Activated CD8-positive, alpha-beta T cell treated with anti-CD3 and anti-CD28 coated beads, Interleukin-2, amount 10 ng/mL, durations not matched to agents 7 days and 5 days (primary cell): ENCODE measurements around the gene CAMSAP2. TPM values are rescaled to one million over a fixed set of nuclear protein-coding genes. Genes with fewer than 3 reads are reported as not detected.

Experiments used
- ATAC-seq: fragments of 150-1000 bp; cut with Tn5 transposase; one replicate; pipeline ENCODE4 v1.10.0; 2021; ENCODE audit warnings: moderate library complexity
- CTCF ChIA-PET: fragments of 350-600 bp; sonication (Branson Sonifier 250); formaldehyde crosslinking; loops from one replicate; lab custom pipeline; 2021; ENCODE audit warnings: antibody characterized with exemption; lab: Charles Lee
- POLR2A ChIA-PET: fragments of 350-600 bp; sonication (Branson Sonifier 250); formaldehyde crosslinking; loops from one replicate; lab custom pipeline; 2021; ENCODE audit warnings: antibody characterized with exemption; lab: Charles Lee
- DNase-seq: peaks from one replicate; pipeline ENCODE4 v3.0.0-alpha.2; 2020
- H3K27ac Mint-ChIP-seq: one replicate; pipeline ENCODE4 v1.8.0; 2021; ENCODE audit warnings: mild to moderate bottlenecking, mixed read lengths
- H3K27me3 Mint-ChIP-seq: one replicate; pipeline ENCODE4 v1.8.0; 2021; ENCODE audit warnings: low read depth, mixed read lengths
- H3K36me3 Mint-ChIP-seq: one replicate; pipeline ENCODE4 v1.8.0; 2021; ENCODE audit warnings: low read depth, mixed read lengths
- H3K4me1 Mint-ChIP-seq: one replicate; pipeline ENCODE4 v1.8.0; 2021; ENCODE audit warnings: low read depth, mixed read lengths
- H3K4me3 Mint-ChIP-seq: one replicate; pipeline ENCODE4 v1.8.0; 2021; ENCODE audit warnings: mild to moderate bottlenecking, mixed read lengths
- H3K9me3 Mint-ChIP-seq: one replicate; pipeline ENCODE4 v1.8.0; 2022; ENCODE audit warnings: mixed read lengths; ENCODE audit not compliant: insufficient read depth
- total RNA-seq, 2 experiments: library from RNA; stranded (reverse); gene quantifications; one replicate each; pipeline ENCODE4 v1.2.3, GENCODE V29; 2021

The CAMSAP2 gene
- total RNA-seq, 2 experiments from 2014 or later: 0.13 TPM; not detected in 1

DNA sequence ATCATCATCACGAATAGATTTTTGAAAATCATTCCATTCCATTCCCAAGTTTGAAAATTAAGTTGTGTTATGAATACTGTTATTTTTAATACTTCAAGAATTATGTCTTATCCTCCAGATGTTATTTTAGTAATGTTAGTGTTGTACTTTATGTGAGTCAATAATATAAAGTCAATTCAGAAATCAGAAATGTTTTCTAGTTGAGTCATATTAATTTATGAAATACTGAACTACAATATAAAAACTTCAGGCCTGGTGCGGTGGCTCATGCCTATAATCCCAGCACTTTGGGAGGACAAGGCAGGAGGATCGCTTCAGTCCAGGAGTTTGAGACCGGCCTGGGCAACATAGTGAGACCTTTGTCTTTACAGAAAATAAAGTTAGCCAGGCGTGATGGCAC lies 95.7 kb downstream of the CAMSAP2 start:
- ATAC-seq: no peak
- Mint-ChIP-seq H3K4me1 (no peaks in the 10 kb centered on the region), H3K27ac (no peak overlapping the region), H3K4me3 (no peak overlapping the region), H3K36me3 (no peaks in the 10 kb centered on the region), H3K27me3 (peaks cover 10% of the 10 kb centered on the region), H3K9me3 (no peaks in the 10 kb centered on the region)
- CTCF ChIA-PET: no interaction called here
- POLR2A ChIA-PET: no interaction called here
- DNase-seq: no peak

DNA sequence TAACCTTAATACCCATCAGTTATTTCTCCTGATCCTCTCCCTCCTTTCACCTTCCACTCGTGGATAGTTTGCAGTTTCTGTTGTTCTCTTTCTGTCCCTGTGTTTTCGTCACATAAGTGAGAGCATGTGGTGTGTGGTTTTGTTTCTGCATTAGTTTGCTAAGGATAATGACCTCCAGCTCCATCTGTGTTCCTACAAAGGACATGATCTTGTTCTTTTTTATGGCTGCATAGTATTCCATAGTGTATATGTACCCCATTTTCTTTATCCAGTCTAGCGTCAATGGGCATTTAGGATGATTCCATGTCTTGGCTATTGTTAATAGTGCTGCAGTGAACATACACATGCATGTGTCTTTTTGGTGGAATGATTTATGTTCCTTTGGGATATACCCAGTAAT lies 97.5 kb downstream of the CAMSAP2 start:
- no peaks in the 10 kb centered on the region for H3K36me3 Mint-ChIP-seq
- POLR2A ChIA-PET: no interaction called here
- ATAC-seq: no peak

DNA sequence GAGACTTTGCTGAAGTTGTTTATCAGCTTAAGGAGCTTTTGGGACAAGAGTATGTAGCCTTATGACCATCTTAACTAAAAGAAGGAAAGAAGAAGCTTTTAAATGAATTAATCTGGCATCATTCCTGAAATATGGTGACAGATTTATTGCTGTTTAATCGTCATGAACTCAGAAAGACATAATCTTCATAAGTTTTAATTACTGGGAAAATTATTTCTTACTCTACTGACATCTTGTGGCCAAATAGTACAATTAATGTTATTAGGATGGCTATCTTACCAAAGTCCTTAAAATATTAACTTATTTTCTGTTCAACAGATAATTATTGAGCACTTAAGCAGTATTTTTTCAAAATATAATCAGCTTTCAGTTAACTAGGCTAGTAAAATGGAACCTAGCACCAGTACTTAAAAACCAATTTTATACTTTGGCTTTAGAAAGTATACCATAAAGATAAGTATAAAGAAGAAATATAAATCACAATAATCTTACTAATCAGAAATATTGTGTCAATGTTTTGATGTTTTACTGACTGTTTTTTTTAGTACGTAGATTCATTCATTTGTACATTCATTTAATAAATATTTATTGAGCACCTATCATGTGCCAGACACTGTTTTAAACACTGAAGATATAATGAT lies 99.4 kb downstream of the CAMSAP2 start:
- Mint-ChIP-seq H3K36me3 (no peaks in the 10 kb centered on the region), H3K9me3 (no peaks in the 10 kb centered on the region), H3K4me1 (no peaks in the 10 kb centered on the region), H3K27ac (no peak overlapping the region), H3K27me3 (peaks cover 2% of the 10 kb centered on the region), H3K4me3 (no peak overlapping the region)
- ChIA-PET CTCF (interaction anchor here (0.6 to 1.7 kb wide), 4 partner anchors 13 to 235 kb away, joined by 3 to 4 read pairs (median 3); no protein-coding TSS in a partner anchor), POLR2A (no interaction called here)
- DNase-seq (no peak), ATAC-seq (no peak)

More for the DNA sequence above, 97.5 kb downstream of the CAMSAP2 start:
- H3K27ac Mint-ChIP-seq: no peak overlapping the region
- no peaks in the 10 kb centered on the region for H3K4me1 Mint-ChIP-seq
- H3K9me3 Mint-ChIP-seq: no peaks in the 10 kb centered on the region
- DNase-seq: no peak
- peaks cover 3% of the 10 kb centered on the region for H3K27me3 Mint-ChIP-seq
- CTCF ChIA-PET: no interaction called here
- H3K4me3 Mint-ChIP-seq: no peak overlapping the region

DNA sequence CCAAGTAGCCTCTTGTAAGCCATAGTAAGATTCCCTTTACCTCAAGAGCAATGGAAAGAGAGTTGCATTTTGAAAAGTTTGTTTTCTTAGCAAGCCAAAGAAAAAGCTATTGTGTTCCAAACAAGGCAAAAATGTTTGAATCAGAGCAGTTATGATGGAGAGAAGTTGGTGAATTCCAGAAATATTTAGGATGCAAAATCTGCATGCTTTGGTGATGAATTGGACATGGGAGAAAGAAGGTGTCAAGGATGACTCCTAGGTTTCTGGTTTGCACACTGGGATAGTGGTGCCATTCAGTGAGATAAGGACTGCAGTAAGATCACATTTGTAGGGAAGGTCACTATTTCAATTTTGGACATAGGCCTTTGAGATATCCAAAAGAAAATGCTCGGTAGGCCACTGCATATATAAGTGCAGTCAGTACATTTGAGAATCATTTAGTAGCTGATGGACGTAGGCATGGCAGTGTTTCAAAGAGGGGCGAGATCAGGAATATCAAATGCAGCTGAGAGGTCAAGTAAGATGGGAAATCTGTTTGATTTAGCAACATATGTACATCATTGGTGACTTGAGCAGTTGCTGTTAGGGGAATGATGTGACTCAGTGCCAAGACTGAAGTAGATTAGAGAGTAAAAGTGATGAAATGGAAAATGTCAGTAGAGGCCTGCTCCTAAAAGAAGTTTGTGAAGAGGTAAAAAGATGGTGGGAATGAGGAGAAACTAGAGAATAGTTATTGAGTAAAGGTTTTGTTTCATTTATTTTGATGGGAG lies 100.2 kb downstream of the CAMSAP2 start:
- H3K4me3 Mint-ChIP-seq: no peak overlapping the region
- H3K9me3 Mint-ChIP-seq: no peaks in the 10 kb centered on the region
- H3K4me1 Mint-ChIP-seq: no peaks in the 10 kb centered on the region
- ATAC-seq: no peak
- ChIA-PET CTCF (interaction anchor here (1.3 to 1.7 kb wide), 2 partner anchors 35 to 50 kb away, joined by 3 to 4 read pairs; no protein-coding TSS in a partner anchor), POLR2A (no interaction called here)
- peaks cover 2% of the 10 kb centered on the region for H3K27me3 Mint-ChIP-seq
- no peak overlapping the region for H3K27ac Mint-ChIP-seq
- no peak for DNase-seq
- H3K36me3 Mint-ChIP-seq: no peaks in the 10 kb centered on the region

- H3K27ac Mint-ChIP-seq: no peak overlapping the region
- POLR2A ChIA-PET: no interaction called here
- DNase-seq (no peak), ATAC-seq (no peak)
- H3K4me1 Mint-ChIP-seq: no peaks in the 10 kb centered on the region
- CTCF ChIA-PET: interaction anchor here (0.9 kb wide), 1 partner anchor 223 kb away, joined by 3 read pairs; no protein-coding TSS in a partner anchor
- H3K4me3 Mint-ChIP-seq: no peak overlapping the region
- H3K36me3 Mint-ChIP-seq: no peaks in the 10 kb centered on the region
- H3K27me3 Mint-ChIP-seq: no peaks in the 10 kb centered on the region
- no peaks in the 10 kb centered on the region for H3K9me3 Mint-ChIP-seq
Observed at GRCh38 chr1:200845360-200845759, 106.7 kb downstream of the CAMSAP2 start.

DNA sequence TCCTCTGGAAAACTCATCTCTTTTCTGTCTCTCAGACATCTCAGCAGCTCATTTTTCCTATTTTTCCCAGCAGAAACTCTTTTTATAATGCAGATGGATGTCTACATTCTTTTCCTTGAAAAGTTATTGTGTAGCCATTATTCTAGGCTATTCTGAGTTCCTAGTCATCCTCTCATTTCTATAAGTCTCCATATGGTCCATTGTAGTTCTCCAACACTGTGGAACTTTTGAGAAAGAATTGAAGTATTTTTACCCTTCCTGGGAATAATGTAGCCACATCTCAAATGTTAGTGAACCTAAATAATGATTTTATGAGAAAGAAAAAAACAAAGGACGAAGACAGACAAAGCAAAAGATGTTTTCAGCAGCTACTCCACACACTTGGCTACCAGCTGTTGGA lies 107.7 kb downstream of the CAMSAP2 start:
- Mint-ChIP-seq H3K9me3 (no peaks in the 10 kb centered on the region), H3K4me1 (no peaks in the 10 kb centered on the region), H3K4me3 (no peak overlapping the region), H3K27me3 (no peaks in the 10 kb centered on the region), H3K27ac (no peak overlapping the region), H3K36me3 (no peaks in the 10 kb centered on the region)
- DNase-seq (no peak), ATAC-seq (no peak)
- POLR2A ChIA-PET: no interaction called here
- CTCF ChIA-PET: interaction anchor here (0.9 kb wide), 1 partner anchor 224 kb away, joined by 3 read pairs; no protein-coding TSS in a partner anchor

GRCh38 chr1:200849430-200849829 lies 110.7 kb downstream of the CAMSAP2 start:
- Mint-ChIP-seq H3K4me3 (no peak overlapping the region), H3K36me3 (no peaks in the 10 kb centered on the region), H3K27me3 (peaks cover 4% of the 10 kb centered on the region), H3K9me3 (no peaks in the 10 kb centered on the region), H3K4me1 (no peaks in the 10 kb centered on the region), H3K27ac (no peak overlapping the region)
- DNase-seq: no peak
- ChIA-PET POLR2A (no interaction called here), CTCF (no interaction called here)
- ATAC-seq: no peak

DNA sequence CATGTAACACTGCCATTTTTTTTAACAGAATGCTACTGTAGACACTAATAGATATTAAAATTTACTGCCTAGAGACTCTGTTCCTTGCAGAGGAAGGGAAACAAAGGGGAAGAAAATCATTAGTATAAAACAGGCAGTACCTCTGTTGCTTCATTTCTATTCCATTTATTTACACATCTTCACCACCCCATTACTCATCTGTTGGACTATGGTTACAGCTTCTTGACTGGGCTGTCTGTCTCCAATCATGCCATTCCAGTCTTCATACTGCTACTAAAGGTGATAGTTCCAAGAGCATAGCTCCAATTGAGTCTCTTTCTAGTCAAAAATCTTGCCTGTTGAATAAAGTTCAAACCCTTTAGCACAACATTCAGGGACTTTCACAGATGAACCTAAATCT lies 111.9 kb downstream of the CAMSAP2 start:
- DNase-seq (no peak), ATAC-seq (no peak)
- H3K27me3 Mint-ChIP-seq: peaks cover 4% of the 10 kb centered on the region
- POLR2A ChIA-PET: no interaction called here
- H3K36me3 Mint-ChIP-seq: no peaks in the 10 kb centered on the region
- no peaks in the 10 kb centered on the region for H3K9me3 Mint-ChIP-seq
- H3K4me3 Mint-ChIP-seq: no peak overlapping the region
- CTCF ChIA-PET: interaction anchor here (0.9 kb wide), 1 partner anchor 13 kb away, joined by 3 read pairs; no protein-coding TSS in a partner anchor
- no peaks in the 10 kb centered on the region for H3K4me1 Mint-ChIP-seq
- no peak overlapping the region for H3K27ac Mint-ChIP-seq

DNA sequence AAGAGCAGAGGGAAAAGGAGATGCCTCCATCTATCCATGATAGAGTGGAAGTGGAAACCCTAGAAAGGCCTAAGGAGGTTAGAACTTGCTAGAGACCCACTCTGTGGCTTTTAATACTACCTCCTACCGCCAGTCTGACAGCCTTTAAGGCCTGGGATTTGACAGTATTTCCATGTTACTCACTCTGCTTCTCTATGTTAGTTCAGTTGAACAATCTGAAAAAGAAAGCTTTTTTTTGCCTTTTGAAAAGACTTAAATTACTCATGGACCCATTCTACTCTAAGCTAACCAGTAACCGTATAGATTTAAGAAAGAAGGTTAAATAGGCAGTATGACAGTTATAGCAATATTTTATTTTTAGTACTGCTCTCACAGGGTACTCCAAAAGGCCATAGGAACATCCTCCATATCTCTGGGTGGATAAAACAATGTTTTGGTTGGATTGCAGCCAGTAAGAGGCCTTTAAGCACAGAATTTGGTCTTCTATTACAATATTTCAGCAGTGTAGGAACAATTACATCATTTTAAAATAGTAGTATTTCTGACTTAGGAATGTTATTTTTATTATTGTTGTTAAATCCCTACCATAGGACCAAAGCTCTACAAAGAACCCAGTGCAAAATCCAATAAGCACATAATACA lies 118.1 kb downstream of the CAMSAP2 start:
- no peaks in the 10 kb centered on the region for H3K9me3 Mint-ChIP-seq
- no peaks in the 10 kb centered on the region for H3K36me3 Mint-ChIP-seq
- H3K27me3 Mint-ChIP-seq: peaks cover 4% of the 10 kb centered on the region
- no peak overlapping the region for H3K4me3 Mint-ChIP-seq
- ATAC-seq: no peak
- H3K4me1 Mint-ChIP-seq: peaks cover under 1% of the 10 kb centered on the region
- DNase-seq: no peak
- no peak overlapping the region for H3K27ac Mint-ChIP-seq
- POLR2A ChIA-PET: interaction anchor here (1.2 kb wide), 1 partner anchor 9 kb away, joined by 3 read pairs; no protein-coding TSS in a partner anchor
- CTCF ChIA-PET: no interaction called here

GRCh38 chr1:200857804-200858203 lies 119.1 kb downstream of the CAMSAP2 start:
- Mint-ChIP-seq H3K4me1 (peaks cover 7% of the 10 kb centered on the region), H3K36me3 (no peaks in the 10 kb centered on the region), H3K27ac (no peak overlapping the region), H3K27me3 (peaks cover 4% of the 10 kb centered on the region), H3K9me3 (no peaks in the 10 kb centered on the region), H3K4me3 (no peak overlapping the region)
- CTCF ChIA-PET: interaction anchor here (1.5 kb wide), 1 partner anchor 114 kb away, joined by 4 read pairs; no protein-coding TSS in a partner anchor
- no peak for ATAC-seq
- DNase-seq: no peak
- POLR2A ChIA-PET: interaction anchor here (1.2 kb wide), 1 partner anchor 8 kb away, joined by 3 read pairs; no protein-coding TSS in a partner anchor

DNA sequence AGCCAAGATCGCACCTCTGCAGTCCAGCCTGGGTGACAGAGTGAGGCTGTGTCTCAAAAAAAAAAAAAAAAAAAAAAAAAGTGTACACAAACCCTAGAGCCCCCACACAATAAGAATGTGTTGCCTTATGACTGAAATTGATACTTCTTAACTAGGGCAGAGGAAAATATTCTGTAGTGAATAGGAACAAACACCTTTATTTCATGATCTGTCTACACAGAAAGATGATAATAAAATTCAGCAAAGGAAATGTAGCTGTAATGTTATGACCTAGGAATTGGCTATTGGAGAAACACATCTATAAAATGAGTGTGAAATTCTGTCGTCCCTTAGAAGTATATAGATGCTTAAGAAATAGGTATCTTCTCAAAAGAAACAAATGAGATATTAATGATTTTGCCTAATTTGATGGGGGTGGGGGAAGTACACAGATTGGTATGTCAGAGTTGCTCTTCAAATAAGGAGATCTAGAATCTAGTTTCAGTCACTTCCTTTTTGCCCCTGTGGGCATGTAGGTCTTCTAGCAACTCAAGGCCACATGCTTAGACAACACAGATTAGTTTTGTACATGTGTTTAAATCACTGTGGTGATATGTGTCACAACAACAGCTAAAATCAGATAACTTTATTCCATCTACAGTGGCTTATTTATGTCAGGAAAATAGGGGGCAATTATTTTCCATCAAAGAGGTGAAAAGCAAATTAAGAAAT lies 123.4 kb downstream of the CAMSAP2 start:
- ATAC-seq (peak; percentile 40), DNase-seq (no peak)
- CTCF ChIA-PET: no interaction called here
- Mint-ChIP-seq H3K4me1 (peaks cover 36% of the 10 kb centered on the region), H3K36me3 (no peaks in the 10 kb centered on the region), H3K27me3 (peaks cover 3% of the 10 kb centered on the region), H3K4me3 (no peak overlapping the region), H3K27ac (no peak overlapping the region), H3K9me3 (no peaks in the 10 kb centered on the region)
- POLR2A ChIA-PET: no interaction called here
